ENCODE data around the gene C22orf15.

- TF ChIP-seq, protein P1, sequence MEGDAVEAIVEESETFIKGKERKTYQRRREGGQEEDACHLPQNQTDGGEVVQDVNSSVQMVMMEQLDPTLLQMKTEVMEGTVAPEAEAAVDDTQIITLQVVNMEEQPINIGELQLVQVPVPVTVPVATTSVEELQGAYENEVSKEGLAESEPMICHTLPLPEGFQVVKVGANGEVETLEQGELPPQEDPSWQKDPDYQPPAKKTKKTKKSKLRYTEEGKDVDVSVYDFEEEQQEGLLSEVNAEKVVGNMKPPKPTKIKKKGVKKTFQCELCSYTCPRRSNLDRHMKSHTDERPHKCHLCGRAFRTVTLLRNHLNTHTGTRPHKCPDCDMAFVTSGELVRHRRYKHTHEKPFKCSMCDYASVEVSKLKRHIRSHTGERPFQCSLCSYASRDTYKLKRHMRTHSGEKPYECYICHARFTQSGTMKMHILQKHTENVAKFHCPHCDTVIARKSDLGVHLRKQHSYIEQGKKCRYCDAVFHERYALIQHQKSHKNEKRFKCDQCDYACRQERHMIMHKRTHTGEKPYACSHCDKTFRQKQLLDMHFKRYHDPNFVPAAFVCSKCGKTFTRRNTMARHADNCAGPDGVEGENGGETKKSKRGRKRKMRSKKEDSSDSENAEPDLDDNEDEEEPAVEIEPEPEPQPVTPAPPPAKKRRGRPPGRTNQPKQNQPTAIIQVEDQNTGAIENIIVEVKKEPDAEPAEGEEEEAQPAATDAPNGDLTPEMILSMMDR (IDR thresholded peaks at IDR 0.05; ENCODE audit: low read depth, low read length) = no peak
- no peak for TF ChIP-seq EZH2phosphoT487 (IDR thresholded peaks at IDR 0.05; ENCODE audit: low read depth)
Observed at GRCh38 chr22:23715806-23716375, 46.9 kb upstream of the C22orf15 start.

Measured in OCI-LY3 (cell line).